Activated naive CD8-positive, alpha-beta T cell treated with anti-CD3 and anti-CD28 coated beads, Interleukin-2, amount 10 ng/mL, durations not matched to agents 7 days and 5 days (primary cell): Measurements from ENCODE around the gene OPRD1. TPM values are rescaled to one million over a fixed set of nuclear protein-coding genes. Genes with fewer than 3 reads are reported as not detected.
"Not testable (repeated sequence)": the region's sequence is repeated elsewhere in the genome, so short reads cannot be mapped to it uniquely, and the experiment has no call there.

ENCODE experiments used
- ATAC-seq: fragments of 150-1000 bp; cut with Tn5 transposase; one replicate; pipeline ENCODE4 v1.10.0; 2021; ENCODE audit warnings: low read depth, moderate library complexity
- POLR2A ChIA-PET: fragments of 350-600 bp; sonication (Branson Sonifier 250); formaldehyde crosslinking; loops from one replicate; lab custom pipeline; 2021; ENCODE audit warnings: antibody characterized with exemption; lab: Charles Lee
- DNase-seq: peaks from one replicate; pipeline ENCODE4 v3.0.0; 2021
- H3K27ac Mint-ChIP-seq: one replicate; pipeline ENCODE4 v1.8.0; 2022; ENCODE audit warnings: mild to moderate bottlenecking, mixed read lengths
- H3K27me3 Mint-ChIP-seq: one replicate; pipeline ENCODE4 v1.8.0; 2022; ENCODE audit warnings: mild to moderate bottlenecking, moderate library complexity, mixed read lengths
- H3K36me3 Mint-ChIP-seq: one replicate; pipeline ENCODE4 v1.8.0; 2021; ENCODE audit warnings: mild to moderate bottlenecking, mixed read lengths
- H3K4me1 Mint-ChIP-seq: one replicate; pipeline ENCODE4 v1.8.0; 2021; ENCODE audit warnings: mixed read lengths
- H3K4me3 Mint-ChIP-seq: one replicate; pipeline ENCODE4 v1.8.0; 2022; ENCODE audit warnings: mild to moderate bottlenecking, moderate library complexity, mixed read lengths
- H3K9me3 Mint-ChIP-seq: one replicate; pipeline ENCODE4 v1.8.0; 2021; ENCODE audit warnings: mixed read lengths
- total RNA-seq, 2 experiments: library from RNA; stranded (reverse); gene quantifications; one replicate each; pipeline ENCODE4 v1.2.3, GENCODE V29; 2021

OPRD1 gene
- total RNA-seq, 2 experiments from 2014 or later, result not detected

DNA sequence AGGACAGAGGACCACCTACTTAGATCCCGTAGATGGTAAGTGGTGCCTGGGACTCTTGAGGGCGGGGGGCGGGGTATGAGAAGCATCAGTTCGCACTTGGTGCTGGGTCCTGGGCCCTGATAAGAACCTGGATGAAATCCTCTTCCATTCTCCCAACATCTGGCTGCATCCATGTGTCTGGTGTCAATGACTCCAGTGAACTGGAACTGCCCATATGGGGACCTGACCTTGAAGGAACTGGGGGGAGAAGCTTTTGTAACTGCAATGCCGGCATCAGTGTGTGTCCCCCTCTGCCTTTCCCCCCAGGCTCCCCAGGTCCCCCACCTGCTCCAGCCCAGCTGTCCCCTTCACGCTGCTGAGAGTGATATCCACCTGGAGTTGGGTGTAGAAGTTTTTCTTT, 52.7 kb downstream of the OPRD1 start:
- no peak for ATAC-seq
- H3K27ac Mint-ChIP-seq, result no peak overlapping the region
- no peaks in the 10 kb centered on the region for H3K4me1 Mint-ChIP-seq
- H3K9me3 Mint-ChIP-seq, result no peaks in the 10 kb centered on the region
- POLR2A ChIA-PET, result no interaction called here
- H3K27me3 Mint-ChIP-seq, result peaks cover 2% of the 10 kb centered on the region
- DNase-seq, result no peak
- H3K36me3 Mint-ChIP-seq, result no peaks in the 10 kb centered on the region
- no peak overlapping the region for H3K4me3 Mint-ChIP-seq

DNA sequence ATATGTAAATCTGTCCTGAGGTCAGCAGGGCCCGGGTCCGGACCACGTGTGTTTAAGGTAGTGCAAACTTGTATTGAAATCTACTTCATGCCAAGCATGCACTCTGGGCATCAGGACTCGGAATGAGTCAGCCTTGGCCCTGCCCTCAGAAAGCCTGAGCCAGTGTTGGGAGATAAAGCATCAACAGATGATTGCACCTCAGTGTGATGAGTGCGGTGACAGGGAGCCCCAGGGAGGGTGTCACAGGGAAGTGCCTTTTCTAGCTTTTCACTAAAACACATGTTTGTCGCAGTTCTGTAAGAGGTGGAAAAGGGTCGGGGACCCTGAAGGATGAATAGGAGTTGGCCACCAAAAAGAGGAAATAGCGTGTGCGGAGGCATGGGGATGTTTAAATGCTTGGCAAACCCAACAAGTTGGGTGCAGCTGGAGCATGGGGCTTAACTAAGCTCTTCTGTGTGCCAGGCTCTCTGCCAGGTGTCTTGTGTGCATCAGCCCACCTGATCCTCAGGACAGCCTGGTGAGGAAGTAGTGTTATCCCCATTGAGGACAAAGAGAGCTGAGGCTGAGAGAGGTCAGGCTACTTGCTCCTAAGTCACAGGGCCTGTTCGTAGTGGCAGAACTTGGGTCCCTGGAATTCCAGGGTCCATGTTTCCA, 54.2 kb downstream of the OPRD1 start:
- Mint-ChIP-seq H3K36me3 (no peaks in the 10 kb centered on the region), H3K9me3 (no peaks in the 10 kb centered on the region), H3K4me1 (no peaks in the 10 kb centered on the region), H3K27me3 (peaks cover 2% of the 10 kb centered on the region), H3K27ac (no peak overlapping the region), H3K4me3 (no peak overlapping the region)
- POLR2A ChIA-PET, result no interaction called here
- DNase-seq (no peak), ATAC-seq (no peak)

DNA sequence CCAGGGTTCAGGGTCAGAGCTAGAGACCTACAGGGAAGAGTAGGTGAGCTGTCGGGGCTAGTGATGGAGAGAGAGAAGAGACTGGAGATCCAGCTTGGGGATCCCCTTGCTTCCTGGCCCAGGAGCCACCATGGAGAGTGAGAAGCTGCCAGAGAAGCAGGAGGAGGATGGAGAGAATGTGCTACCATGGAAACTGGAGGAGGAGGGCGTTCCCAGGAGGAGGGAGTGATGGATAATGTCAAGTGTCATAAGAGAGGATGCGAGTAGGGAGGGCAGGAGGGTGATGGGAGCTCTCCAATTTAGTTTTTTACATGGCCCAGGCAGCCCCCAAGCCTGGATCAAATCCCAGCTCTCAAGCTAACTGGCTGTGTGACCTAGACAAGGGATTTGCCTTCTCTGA, 55.9 kb downstream of the OPRD1 start:
- DNase-seq, result no peak
- peaks cover 3% of the 10 kb centered on the region for H3K27me3 Mint-ChIP-seq
- no peaks in the 10 kb centered on the region for H3K4me1 Mint-ChIP-seq
- H3K4me3 Mint-ChIP-seq, result no peak overlapping the region
- POLR2A ChIA-PET, result no interaction called here
- H3K36me3 Mint-ChIP-seq, result no peaks in the 10 kb centered on the region
- no peaks in the 10 kb centered on the region for H3K9me3 Mint-ChIP-seq
- ATAC-seq, result no peak
- no peak overlapping the region for H3K27ac Mint-ChIP-seq

- POLR2A ChIA-PET, result interaction anchor here (1.4 kb wide), 1 partner anchor 222 kb away, joined by 3 read pairs; the partner anchor contains the start of gene RNU11
- Mint-ChIP-seq H3K36me3 (no peaks in the 10 kb centered on the region), H3K4me3 (no peak overlapping the region), H3K27me3 (peaks cover 5% of the 10 kb centered on the region), H3K9me3 (no peaks in the 10 kb centered on the region), H3K27ac (no peak overlapping the region), H3K4me1 (no peaks in the 10 kb centered on the region)
- ATAC-seq, result no peak
- no peak for DNase-seq
Observed at GRCh38 chr1:28869952-28870351, 58.0 kb downstream of the OPRD1 start.

DNA sequence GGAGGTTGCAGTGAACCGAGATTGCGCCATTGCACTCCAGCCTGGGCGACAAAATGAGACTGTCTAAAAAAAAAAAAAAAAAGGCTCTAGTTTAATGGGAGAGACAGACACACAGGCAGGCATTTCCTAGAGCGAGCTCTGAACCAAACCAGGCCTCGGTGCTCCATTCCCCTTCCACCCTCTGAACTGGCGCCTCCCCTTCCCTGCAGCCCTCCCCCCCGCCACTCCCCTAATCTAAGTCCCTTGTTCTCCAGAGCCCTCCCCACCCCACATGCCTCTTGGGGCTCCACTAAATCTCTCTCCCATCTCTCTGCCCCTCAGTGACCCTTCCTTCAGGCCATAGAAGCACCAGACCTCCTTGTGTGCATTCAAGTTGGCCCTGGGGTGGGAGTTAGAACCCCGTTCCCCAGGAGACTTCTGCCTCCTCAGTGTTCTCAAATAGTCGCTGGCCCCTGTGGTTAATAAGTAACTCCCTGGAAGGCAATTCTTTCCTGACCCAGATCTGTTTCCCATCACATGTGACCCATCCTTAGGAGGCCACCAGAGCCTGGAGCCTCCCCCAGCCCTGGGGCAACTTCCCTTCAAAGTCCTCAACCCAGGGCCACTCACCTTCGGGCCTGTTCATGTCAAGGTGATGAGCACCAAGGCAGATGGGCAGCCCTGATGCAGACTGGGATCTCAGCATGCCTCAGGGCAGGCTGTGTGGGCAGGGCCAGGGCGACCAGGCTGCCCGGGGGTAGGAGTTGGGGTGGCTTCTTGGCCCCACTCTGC, 59.8 kb downstream of the OPRD1 start:
- H3K4me1 Mint-ChIP-seq, result peaks cover 1% of the 10 kb centered on the region

DNA sequence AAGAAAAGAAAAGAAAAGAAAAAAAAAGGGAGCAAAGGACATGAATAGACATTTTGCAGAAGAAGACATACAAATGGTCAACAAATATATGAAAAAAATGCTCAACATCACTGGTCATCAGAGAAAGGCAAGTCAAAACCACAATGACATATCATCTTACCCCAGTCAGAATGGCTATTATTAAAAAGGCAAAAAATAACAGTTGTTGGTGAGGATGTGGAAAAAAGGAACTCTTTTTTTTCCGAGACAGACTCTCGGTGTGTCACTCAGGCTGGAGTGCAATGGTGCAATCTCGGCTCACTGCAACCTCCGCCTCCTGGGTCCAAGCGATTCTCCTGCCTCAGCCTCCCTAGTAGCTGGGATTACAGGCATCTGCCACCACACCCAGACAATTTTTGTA, 63.2 kb downstream of the OPRD1 start:
- not testable (repeated sequence) for H3K4me1 Mint-ChIP-seq, H3K36me3 Mint-ChIP-seq, H3K9me3 Mint-ChIP-seq, H3K27ac Mint-ChIP-seq, ATAC-seq, H3K4me3 Mint-ChIP-seq, DNase-seq
- peaks cover 17% of the 10 kb centered on the region for H3K27me3 Mint-ChIP-seq
- POLR2A ChIA-PET, result interaction anchor here (0.6 to 0.7 kb wide), 2 partner anchors 8 to 18 kb away, joined by 3 read pairs; no protein-coding TSS in a partner anchor

More for the DNA sequence above, 59.8 kb downstream of the OPRD1 start:
- Mint-ChIP-seq H3K4me3 (no peak overlapping the region), H3K27ac (no peak overlapping the region), H3K9me3 (no peaks in the 10 kb centered on the region), H3K36me3 (no peaks in the 10 kb centered on the region), H3K27me3 (peaks cover 15% of the 10 kb centered on the region)
- POLR2A ChIA-PET, result no interaction called here
- DNase-seq (no peak), ATAC-seq (no peak)

DNA sequence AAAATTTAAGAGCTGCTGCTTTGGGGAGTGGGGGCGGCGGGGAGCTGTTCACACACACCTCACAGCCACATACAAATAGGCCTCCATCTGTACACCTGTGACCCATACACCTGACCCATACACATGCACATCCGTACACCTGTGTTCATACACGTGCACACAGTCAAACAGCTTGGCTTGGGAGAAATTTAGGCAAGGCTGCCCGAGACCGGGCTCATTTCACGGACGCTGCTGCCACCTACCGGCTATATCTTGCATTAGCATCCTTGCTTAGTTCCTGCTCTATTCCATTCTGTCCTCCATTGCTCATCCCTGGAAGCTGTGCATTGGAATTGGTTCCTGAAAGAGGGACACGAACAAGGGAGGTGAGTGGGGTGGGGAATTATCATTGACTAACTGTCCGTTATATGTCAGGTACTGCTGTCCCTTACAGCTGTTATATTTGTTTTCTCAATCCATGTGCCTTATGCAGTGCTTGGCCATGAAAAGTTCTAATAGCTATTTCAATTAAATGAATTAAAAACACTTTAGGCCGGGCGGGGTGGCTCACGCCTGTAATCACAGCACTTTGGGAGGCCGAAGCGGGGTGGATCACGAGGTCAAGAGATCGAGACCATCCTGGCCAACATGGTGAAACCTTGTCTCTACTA, 65.3 kb downstream of the OPRD1 start:
- H3K27me3 Mint-ChIP-seq, result peaks cover 17% of the 10 kb centered on the region
- H3K36me3 Mint-ChIP-seq, result no peaks in the 10 kb centered on the region
- H3K9me3 Mint-ChIP-seq, result no peaks in the 10 kb centered on the region
- ATAC-seq (peak; percentile 76), DNase-seq (peak; percentile 75)
- POLR2A ChIA-PET, result interaction anchor here (0.6 to 2.0 kb wide), 8 partner anchors 90 to 548 kb away, joined by 3 to 8 read pairs (median 4); partner anchors contain the start of genes RCC1, RNU11 and TAF12
- H3K27ac Mint-ChIP-seq, result no peak overlapping the region
- H3K4me1 Mint-ChIP-seq, result peaks cover 9% of the 10 kb centered on the region
- no peak overlapping the region for H3K4me3 Mint-ChIP-seq

DNA sequence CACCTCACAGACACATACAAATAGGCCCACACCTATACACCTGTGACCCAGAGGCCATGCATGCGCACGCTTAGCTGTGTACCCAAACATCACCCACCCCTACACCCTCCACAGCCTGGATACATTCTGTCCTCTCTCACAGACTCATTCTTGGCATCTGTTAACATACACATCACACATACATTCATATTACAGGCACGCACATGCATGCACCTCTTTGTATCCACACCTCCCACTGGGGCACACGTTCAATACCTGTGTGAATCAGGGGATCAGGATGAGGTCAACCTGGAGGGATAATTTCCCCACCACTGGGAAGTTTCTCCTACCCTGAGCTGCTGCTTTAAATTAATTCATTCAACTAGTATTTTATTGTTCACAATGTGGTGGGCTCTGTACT, 66.8 kb downstream of the OPRD1 start:
- Mint-ChIP-seq H3K9me3 (no peaks in the 10 kb centered on the region), H3K36me3 (no peaks in the 10 kb centered on the region), H3K27ac (no peak overlapping the region), H3K4me3 (no peak overlapping the region), H3K27me3 (peaks cover 14% of the 10 kb centered on the region), H3K4me1 (peaks cover 10% of the 10 kb centered on the region)
- POLR2A ChIA-PET, result no interaction called here
- DNase-seq (no peak), ATAC-seq (no peak)

DNA sequence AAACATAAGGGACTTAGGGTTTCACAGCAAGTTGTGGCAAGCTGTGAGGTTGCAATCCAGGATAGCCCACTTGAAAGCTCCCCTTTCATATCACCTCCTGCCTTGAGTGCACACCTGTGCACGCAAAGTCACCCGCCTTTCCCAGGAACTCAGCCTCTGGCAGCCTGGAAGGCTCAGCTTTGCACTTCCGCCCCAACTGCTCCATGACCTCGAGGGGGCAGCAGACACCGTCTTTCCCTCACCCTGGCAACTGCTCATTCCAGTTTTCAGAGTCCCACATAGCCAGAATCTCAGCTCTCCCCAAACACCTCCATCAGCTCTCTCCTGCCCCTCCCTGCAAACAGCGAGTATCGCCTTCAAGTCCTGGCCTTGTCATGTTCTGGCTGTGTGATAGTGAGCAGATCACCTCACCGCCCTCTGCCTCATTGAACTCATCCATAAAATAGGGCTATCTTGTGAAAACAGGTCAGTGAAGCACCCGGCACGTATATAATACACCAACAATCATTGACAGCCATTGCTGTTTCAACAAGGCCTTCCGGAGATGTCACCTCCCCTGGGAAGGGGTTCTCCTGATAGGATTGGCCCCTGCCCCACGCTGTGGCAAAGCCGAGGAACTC, 70.1 kb downstream of the OPRD1 start:
- Mint-ChIP-seq H3K9me3 (no peaks in the 10 kb centered on the region), H3K27me3 (peaks cover under 1% of the 10 kb centered on the region), H3K4me3 (no peak overlapping the region), H3K4me1 (peaks cover 32% of the 10 kb centered on the region), H3K27ac (peak overlapping the region; percentile 2), H3K36me3 (no peaks in the 10 kb centered on the region)
- peak; percentile 8 for ATAC-seq
- DNase-seq, result peak; percentile 79
- POLR2A ChIA-PET, result interaction anchor here (0.5 to 1.9 kb wide), 7 partner anchors 18 to 320 kb away, joined by 3 to 8 read pairs (median 4); partner anchors contain the start of gene SRSF4

- Mint-ChIP-seq H3K4me1 (peaks cover 34% of the 10 kb centered on the region), H3K36me3 (no peaks in the 10 kb centered on the region), H3K27ac (peak overlapping the region; percentile 51), H3K9me3 (no peaks in the 10 kb centered on the region), H3K27me3 (no peaks in the 10 kb centered on the region), H3K4me3 (no peak overlapping the region)
- DNase-seq, result no peak
- POLR2A ChIA-PET, result no interaction called here
- ATAC-seq, result no peak
Observed at GRCh38 chr1:28883242-28883616, 71.3 kb downstream of the OPRD1 start.

DNA sequence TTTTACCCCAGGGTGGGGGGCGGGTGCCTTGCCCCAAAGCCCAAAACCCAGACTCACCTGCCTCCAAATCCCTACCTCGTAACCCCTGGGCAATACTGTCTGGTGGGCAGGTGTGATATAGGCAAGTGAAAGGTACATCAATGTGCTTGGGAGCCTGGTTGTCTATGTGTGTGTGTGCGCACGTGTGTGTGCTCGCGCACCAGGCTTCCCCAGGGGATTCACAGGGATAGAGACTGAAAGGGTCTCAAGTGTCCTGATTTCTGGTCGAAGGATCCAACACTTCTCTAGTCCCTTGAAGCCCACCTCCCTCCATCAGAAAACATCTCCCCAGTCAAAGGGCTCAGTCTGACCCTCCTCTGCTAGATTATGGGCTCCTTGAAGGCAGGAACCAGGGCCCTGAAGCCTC, 73.5 kb downstream of the OPRD1 start:
- DNase-seq (peak; percentile 39), ATAC-seq (no peak)
- Mint-ChIP-seq H3K36me3 (no peaks in the 10 kb centered on the region), H3K27ac (peak overlapping the region; percentile 94), H3K4me1 (peaks cover 39% of the 10 kb centered on the region), H3K9me3 (no peaks in the 10 kb centered on the region), H3K27me3 (no peaks in the 10 kb centered on the region), H3K4me3 (peak overlapping the region; percentile 36)
- POLR2A ChIA-PET, result interaction anchor here (0.6 to 2.6 kb wide), 7 partner anchors 29 to 317 kb away, joined by 3 to 18 read pairs (median 8); partner anchors contain the start of genes EPB41, RNU11, SRSF4 and TAF12

DNA sequence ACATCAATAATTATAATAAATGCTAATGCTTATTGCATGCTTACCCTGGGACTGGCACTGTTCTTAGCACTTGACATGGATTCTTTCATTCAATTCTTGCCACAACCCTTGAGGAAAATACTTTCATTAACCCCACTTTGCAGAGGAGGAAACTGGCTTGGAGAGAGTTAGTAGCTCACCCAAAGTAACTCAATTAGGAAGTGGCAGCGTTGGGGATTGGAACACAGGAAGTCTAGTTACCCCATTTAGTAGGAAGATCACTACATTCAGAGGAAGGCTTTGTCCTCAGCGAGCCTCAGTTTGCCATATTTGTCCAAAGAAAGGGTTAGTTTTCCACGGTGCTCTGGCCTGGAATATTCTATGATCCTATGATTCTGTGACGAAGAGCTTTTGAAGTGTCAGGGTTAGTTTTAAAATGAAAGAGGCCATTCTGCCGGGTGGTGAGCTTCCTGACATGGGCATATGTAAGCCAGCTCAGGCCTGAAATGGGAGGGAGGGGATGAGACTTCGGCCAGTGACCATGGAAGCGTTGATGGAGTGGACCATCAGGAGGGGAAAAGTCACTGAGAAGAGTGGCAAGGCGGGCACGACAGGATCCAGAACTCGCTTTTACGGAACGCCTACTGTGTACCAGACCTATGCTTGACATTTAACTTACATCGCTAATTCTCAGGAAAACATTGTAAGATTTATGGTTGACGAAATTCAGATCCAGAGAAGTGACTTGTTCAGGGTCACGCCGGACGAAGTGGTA, 74.2 kb downstream of the OPRD1 start:
- H3K9me3 Mint-ChIP-seq, result no peaks in the 10 kb centered on the region
- no peaks in the 10 kb centered on the region for H3K27me3 Mint-ChIP-seq
- POLR2A ChIA-PET, result interaction anchor here (0.6 to 2.6 kb wide), 4 partner anchors 13 to 295 kb away, joined by 3 to 18 read pairs (median 4); partner anchors contain the start of gene SRSF4
- H3K27ac Mint-ChIP-seq, result peak overlapping the region; percentile 94
- no peak for ATAC-seq
- no peaks in the 10 kb centered on the region for H3K36me3 Mint-ChIP-seq
- no peak for DNase-seq
- peak overlapping the region; percentile 87 for H3K4me3 Mint-ChIP-seq
- peaks cover 41% of the 10 kb centered on the region for H3K4me1 Mint-ChIP-seq
